HepG2 (cell line): ENCODE measurements around the gene DIPK1B. TPM values are rescaled to one million over a fixed set of nuclear protein-coding genes. Genes with fewer than 3 reads are reported as not detected.
A peak's percentile ranks its signal among the peaks of the same experiment; 100 is the strongest.

Source experiments
- ASH2L ChIP-seq: fragments of 300-600, 200-600 bp; sonication (generic); IDR thresholded peaks from 2 replicates; pipeline ENCODE4 v1.7.0; 2017; ENCODE audit warnings: low read depth, mild to moderate bottlenecking, moderate library complexity, mixed read lengths, low read length; ENCODE audit not compliant: insufficient read length
- DMAP1 ChIP-seq: IDR thresholded peaks from 2 replicates; pipeline ENCODE4 v1.6.1; 2016
- HDAC2 ChIP-seq: sonication (generic); formaldehyde crosslinking; IDR thresholded peaks from 2 replicates; pipeline ENCODE4 v1.4.0; 2020; ENCODE audit warnings: missing genetic modification reagents
- HMG20A ChIP-seq: IDR thresholded peaks from 2 replicates; pipeline ENCODE4 v1.6.1; 2016; ENCODE audit warnings: borderline replicate concordance
- JARID2 ChIP-seq: sonication (generic); formaldehyde crosslinking; IDR thresholded peaks from 2 replicates; pipeline ENCODE4 v1.8.1; 2023; ENCODE audit warnings: missing genetic modification reagents, inconsistent platforms; ENCODE audit not compliant: insufficient replicate concordance
- MAZ ChIP-seq, 2 experiments: sonication (generic) in 1 of 2; formaldehyde crosslinking in 1 of 2; IDR thresholded peaks; 2 replicates each; pipeline versions ENCODE4 v1.5.0 to v1.6.1; 2012 to 2020; ENCODE audit warnings: low read depth in 2 of 2, mild to moderate bottlenecking in 2 of 2, borderline replicate concordance in 1 of 2, improper control_type of control experiment in 1 of 2, low read length in 1 of 2, missing genetic modification reagents in 1 of 2, moderate library complexity in 1 of 2
- MTA1 ChIP-seq: sonication (generic); formaldehyde crosslinking; IDR thresholded peaks from 2 replicates; pipeline ENCODE4 v1.4.0; 2020; ENCODE audit warnings: missing genetic modification reagents, mild to moderate bottlenecking, borderline replicate concordance
- NONO ChIP-seq, 2 experiments: fragments of 450-650 bp in 1 of 2; sonication (generic) in 1 of 2; formaldehyde crosslinking in 1 of 2; IDR thresholded peaks in 1 of 2; conservative IDR thresholded peaks in 1 of 2; 2 replicates each; pipeline versions ENCODE4 v1.6.1 to v1.8.0; 2017 to 2022; ENCODE audit warnings: mild to moderate bottlenecking in 1 of 2, missing genetic modification reagents in 1 of 2, moderate library complexity in 1 of 2
- SIN3A ChIP-seq: IDR thresholded peaks from 2 replicates; pipeline ENCODE4 v1.6.1; 2011; ENCODE audit warnings: low read depth, mild to moderate bottlenecking, control low read depth, low read length, borderline replicate concordance
- SP5 ChIP-seq: IDR thresholded peaks from 2 replicates; pipeline ENCODE4 v1.6.1; 2016; ENCODE audit warnings: low read depth, borderline replicate concordance
- ZNF343 ChIP-seq: sonication (generic); formaldehyde crosslinking; IDR thresholded peaks from 2 replicates; pipeline ENCODE4 v1.4.0; 2020; ENCODE audit warnings: mild to moderate bottlenecking, missing genetic modification reagents
- ZNF7 ChIP-seq: IDR thresholded peaks from 2 replicates; pipeline ENCODE4 v1.6.1; 2016; ENCODE audit warnings: missing biosample characterization, missing genetic modification reagents
- ZNF883 ChIP-seq: sonication (generic); formaldehyde crosslinking; IDR thresholded peaks from 2 replicates; pipeline ENCODE4 v1.5.1; 2020; ENCODE audit warnings: mild to moderate bottlenecking, missing genetic modification reagents; ENCODE audit errors: not compliant biosample characterization
- polyA plus RNA-seq, 8 experiments: library from polyadenylated mRNA; depleted of rRNA in 3 of 8; stranded (reverse) in 7 of 8; unstranded in 1 of 8; fragments of >200 nt; fragmentation: Illumina TruSeq in 4 of 8; extraction: Trizol in 4 of 8; gene quantifications; 2 replicates each; pipeline versions ENCODE4 v1.2.1 to v1.2.3, GENCODE V29; 2011 to 2016; ENCODE audit warnings: low read depth in 4 of 8, missing spikeins in 1 of 8, mixed read lengths in 1 of 8; ENCODE audit not compliant: insufficient read depth in 1 of 8
- total RNA-seq, 5 experiments: library from RNA; depleted of rRNA; stranded (reverse); fragments of >200 nt; fragmentation: Illumina TruSeq; extraction: Trizol; gene quantifications; 2 replicates each; pipeline ENCODE4 v1.2.3, GENCODE V29; 2016; ENCODE audit warnings: low read depth in 1 of 5
- TF ChIP-seq, protein P1 (sequence below): sonication (generic); formaldehyde crosslinking; IDR thresholded peaks from 2 replicates; pipeline ENCODE4 v1.4.0; 2020; ENCODE audit warnings: missing genetic modification reagents
- TF ChIP-seq, protein P2 (sequence below): sonication (generic); formaldehyde crosslinking; IDR thresholded peaks from 2 replicates; pipeline ENCODE4 v1.4.0; 2020; ENCODE audit warnings: mild to moderate bottlenecking, missing genetic modification reagents, borderline replicate concordance
- TF ChIP-seq, protein P3 (sequence below): sonication (generic); formaldehyde crosslinking; IDR thresholded peaks from 2 replicates; pipeline ENCODE4 v1.4.0; 2020; ENCODE audit warnings: missing genetic modification reagents, borderline replicate concordance

The DIPK1B gene
- total and polyA plus RNA-seq, 2 of the 13 experiments (the other 11 are each of a cell fraction or from before 2014, with no cell fraction given), result 0.18 to 3.9 TPM

DNA sequence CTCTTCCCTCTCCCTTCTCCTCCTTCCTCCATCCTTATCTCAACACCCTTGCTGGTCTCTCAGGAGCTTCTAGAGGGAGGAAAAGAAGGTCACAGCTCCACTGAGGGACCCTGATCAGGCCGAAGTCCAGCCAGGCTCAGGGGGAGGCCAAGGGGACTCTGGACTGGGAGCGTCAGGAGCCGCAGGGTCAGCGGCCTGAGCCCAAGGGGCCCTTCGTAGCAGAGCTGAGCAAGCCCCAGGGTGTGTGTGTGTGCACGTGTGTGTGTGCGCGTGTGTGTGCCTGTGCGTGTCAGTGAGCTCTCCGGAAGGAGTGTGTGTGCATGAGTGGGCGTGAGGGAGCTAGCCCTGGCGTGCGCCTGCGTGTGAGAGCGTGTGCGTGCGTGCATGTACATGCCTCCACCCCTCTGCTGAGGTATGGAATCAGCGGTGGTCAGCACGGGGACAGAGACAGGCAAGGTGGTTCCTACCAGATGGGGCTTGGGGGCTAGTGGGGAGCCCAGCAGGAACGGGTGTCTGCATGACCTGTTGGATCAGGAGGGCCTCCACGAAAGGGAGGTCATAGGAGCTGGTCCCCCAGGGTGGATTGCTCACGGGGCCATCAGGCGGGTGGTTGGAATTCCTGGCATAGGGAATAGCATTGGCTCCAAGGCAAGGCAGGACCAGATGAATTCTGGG lies 15.1 kb upstream of the DIPK1B start (continued):
- TF ChIP-seq, protein P1, sequence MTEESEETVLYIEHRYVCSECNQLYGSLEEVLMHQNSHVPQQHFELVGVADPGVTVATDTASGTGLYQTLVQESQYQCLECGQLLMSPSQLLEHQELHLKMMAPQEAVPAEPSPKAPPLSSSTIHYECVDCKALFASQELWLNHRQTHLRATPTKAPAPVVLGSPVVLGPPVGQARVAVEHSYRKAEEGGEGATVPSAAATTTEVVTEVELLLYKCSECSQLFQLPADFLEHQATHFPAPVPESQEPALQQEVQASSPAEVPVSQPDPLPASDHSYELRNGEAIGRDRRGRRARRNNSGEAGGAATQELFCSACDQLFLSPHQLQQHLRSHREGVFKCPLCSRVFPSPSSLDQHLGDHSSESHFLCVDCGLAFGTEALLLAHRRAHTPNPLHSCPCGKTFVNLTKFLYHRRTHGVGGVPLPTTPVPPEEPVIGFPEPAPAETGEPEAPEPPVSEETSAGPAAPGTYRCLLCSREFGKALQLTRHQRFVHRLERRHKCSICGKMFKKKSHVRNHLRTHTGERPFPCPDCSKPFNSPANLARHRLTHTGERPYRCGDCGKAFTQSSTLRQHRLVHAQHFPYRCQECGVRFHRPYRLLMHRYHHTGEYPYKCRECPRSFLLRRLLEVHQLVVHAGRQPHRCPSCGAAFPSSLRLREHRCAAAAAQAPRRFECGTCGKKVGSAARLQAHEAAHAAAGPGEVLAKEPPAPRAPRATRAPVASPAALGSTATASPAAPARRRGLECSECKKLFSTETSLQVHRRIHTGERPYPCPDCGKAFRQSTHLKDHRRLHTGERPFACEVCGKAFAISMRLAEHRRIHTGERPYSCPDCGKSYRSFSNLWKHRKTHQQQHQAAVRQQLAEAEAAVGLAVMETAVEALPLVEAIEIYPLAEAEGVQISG (CRISPR knock-in tag), result 0 out of 2 replicates have a peak, but pooled peaks have one; percentile 16
- TF ChIP-seq JARID2 (CRISPR knock-in tag) (no peak), ASH2L (peak; percentile 32), HDAC2 (CRISPR knock-in tag) (peak; percentile 59; the same call in 1 of the 2 replicates), ZNF7 (no peak), HMG20A (CRISPR knock-in tag) (peak; percentile 57; the same call in 1 of the 2 replicates), SIN3A (no peak), NONO (IDR thresholded peaks at IDR 0.05) (no peak), NONO (CRISPR knock-in tag; conservative IDR thresholded peaks at IDR 0.05) (peak; percentile 80), DMAP1 (no peak), MAZ (IDR thresholded peaks at IDR 0.05; ENCODE audit: borderline replicate concordance, low read depth, low read length) (no peak; the same call in 1 of the 2 replicates), MAZ (CRISPR knock-in tag; IDR thresholded peaks at IDR 0.05; ENCODE audit: low read depth) (0 out of 2 replicates have a peak, but pooled peaks have one; percentile 20), ZNF343 (CRISPR knock-in tag) (0 out of 2 replicates have a peak, but pooled peaks have one; percentile 3), MTA1 (CRISPR knock-in tag) (peak; percentile 99), ZNF883 (CRISPR knock-in tag) (peak; percentile 78), SP5 (CRISPR knock-in tag) (peak; percentile 54)
- TF ChIP-seq, protein P2, sequence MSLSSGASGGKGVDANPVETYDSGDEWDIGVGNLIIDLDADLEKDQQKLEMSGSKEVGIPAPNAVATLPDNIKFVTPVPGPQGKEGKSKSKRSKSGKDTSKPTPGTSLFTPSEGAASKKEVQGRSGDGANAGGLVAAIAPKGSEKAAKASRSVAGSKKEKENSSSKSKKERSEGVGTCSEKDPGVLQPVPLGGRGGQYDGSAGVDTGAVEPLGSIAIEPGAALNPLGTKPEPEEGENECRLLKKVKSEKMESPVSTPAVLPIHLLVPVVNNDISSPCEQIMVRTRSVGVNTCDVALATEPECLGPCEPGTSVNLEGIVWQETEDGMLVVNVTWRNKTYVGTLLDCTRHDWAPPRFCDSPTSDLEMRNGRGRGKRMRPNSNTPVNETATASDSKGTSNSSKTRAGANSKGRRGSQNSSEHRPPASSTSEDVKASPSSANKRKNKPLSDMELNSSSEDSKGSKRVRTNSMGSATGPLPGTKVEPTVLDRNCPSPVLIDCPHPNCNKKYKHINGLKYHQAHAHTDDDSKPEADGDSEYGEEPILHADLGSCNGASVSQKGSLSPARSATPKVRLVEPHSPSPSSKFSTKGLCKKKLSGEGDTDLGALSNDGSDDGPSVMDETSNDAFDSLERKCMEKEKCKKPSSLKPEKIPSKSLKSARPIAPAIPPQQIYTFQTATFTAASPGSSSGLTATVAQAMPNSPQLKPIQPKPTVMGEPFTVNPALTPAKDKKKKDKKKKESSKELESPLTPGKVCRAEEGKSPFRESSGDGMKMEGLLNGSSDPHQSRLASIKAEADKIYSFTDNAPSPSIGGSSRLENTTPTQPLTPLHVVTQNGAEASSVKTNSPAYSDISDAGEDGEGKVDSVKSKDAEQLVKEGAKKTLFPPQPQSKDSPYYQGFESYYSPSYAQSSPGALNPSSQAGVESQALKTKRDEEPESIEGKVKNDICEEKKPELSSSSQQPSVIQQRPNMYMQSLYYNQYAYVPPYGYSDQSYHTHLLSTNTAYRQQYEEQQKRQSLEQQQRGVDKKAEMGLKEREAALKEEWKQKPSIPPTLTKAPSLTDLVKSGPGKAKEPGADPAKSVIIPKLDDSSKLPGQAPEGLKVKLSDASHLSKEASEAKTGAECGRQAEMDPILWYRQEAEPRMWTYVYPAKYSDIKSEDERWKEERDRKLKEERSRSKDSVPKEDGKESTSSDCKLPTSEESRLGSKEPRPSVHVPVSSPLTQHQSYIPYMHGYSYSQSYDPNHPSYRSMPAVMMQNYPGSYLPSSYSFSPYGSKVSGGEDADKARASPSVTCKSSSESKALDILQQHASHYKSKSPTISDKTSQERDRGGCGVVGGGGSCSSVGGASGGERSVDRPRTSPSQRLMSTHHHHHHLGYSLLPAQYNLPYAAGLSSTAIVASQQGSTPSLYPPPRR (CRISPR knock-in tag), result peak; percentile 64; the same call in 1 of the 2 replicates
- TF ChIP-seq, protein P3, sequence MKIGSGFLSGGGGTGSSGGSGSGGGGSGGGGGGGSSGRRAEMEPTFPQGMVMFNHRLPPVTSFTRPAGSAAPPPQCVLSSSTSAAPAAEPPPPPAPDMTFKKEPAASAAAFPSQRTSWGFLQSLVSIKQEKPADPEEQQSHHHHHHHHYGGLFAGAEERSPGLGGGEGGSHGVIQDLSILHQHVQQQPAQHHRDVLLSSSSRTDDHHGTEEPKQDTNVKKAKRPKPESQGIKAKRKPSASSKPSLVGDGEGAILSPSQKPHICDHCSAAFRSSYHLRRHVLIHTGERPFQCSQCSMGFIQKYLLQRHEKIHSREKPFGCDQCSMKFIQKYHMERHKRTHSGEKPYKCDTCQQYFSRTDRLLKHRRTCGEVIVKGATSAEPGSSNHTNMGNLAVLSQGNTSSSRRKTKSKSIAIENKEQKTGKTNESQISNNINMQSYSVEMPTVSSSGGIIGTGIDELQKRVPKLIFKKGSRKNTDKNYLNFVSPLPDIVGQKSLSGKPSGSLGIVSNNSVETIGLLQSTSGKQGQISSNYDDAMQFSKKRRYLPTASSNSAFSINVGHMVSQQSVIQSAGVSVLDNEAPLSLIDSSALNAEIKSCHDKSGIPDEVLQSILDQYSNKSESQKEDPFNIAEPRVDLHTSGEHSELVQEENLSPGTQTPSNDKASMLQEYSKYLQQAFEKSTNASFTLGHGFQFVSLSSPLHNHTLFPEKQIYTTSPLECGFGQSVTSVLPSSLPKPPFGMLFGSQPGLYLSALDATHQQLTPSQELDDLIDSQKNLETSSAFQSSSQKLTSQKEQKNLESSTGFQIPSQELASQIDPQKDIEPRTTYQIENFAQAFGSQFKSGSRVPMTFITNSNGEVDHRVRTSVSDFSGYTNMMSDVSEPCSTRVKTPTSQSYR, result peak; percentile 69; the same call in 1 of the 2 replicates
